HG03025 (cell line): Measurements from ENCODE around the gene RTL9.
"Not testable (repeated sequence)": the region's sequence is repeated elsewhere in the genome, so short reads cannot be mapped to it uniquely, and the experiment has no call there.

ENCODE experiments used
- ATAC-seq: cut with Tn5 transposase; IDR thresholded peaks from one replicate; pipeline ENCODE4 v1.9.1; 2021; ENCODE audit warnings: mild to moderate bottlenecking, moderate library complexity; ENCODE audit not compliant: unreplicated experiment, low FRiP score

RTL9 gene

DNA sequence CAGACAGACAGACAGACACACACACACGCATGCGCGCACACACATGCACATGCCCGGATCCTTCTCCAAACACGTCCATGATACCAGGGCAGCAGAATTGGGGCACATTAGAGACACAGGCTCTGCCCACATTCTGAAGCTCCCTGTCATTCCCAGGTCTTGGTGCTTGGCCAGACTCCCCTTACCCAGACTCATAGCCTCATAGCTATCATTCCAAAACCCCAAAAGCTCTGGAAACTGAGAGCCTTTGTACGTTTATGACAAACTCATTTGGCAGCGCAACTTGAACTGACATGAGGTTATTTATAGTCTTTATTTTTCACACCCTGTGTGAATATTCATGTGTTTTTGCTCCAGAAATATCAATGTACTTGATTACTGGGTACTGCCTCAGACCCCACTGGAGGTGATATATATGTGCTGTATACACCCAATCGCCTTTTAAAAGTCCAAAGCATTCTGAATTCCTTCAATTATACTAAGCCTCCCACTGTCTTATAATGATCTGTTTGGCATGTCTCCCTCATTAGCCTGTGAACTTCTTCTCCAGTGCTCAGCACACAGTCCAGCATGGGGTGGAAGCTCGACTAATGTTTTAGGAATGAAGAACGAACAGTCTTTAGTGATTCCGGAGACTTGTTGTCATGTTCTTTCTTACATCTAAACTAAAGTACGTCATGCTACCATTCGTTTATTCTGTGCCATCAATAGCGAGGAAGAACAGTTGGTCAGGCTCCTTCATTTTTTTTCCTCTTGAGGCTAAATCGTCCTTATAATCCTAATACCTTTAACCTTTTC lies 45.0 kb downstream of the RTL9 start:
- no peak for ATAC-seq

DNA sequence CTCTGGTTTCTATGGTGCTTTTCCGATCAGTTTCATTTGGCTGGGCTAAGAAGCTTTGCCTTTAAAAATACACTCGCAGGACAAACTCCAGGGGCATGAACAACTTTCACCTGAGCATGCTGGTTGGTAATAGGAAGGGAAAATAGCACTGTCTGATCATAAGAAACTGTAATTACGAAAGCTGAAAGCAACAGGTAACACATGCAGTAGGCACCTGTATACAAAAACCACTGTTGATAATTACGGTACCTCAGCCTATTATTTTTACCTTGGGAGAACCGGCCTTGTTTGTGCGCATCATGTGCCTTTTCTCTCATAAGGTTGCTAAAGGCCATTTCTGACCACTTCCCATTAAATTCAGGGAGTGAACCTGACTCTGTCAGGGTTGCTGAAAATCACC lies 45.7 kb downstream of the RTL9 start:
- ATAC-seq = no peak

DNA sequence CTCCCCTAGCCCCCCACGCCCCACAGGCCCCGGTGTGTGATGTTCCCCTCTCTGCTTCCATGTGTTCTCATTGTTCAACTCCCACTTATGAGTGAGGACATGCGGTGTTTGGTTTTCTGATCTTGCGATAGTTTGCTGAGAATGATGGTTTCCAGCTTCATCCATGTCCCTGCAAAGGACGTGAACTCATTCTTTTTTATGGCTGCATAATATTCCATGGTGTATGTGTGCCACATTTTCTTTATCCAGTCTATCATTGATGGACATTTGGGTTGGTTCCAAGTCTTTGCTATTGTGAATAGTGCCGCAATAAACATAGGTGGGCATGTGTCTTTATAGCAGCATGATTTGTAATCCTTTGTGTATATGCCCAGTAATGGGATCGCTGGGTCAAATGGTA lies 47.6 kb downstream of the RTL9 start:
- ATAC-seq = not testable (repeated sequence)

GRCh38 chrX:110406822-110407221 lies 48.2 kb downstream of the RTL9 start:
- ATAC-seq = no peak

GRCh38 chrX:110407910-110408545 lies 49.4 kb downstream of the RTL9 start:
- no peak for ATAC-seq
